ENCODE data around the gene ZNF3. TPM values are rescaled to one million over a fixed set of nuclear protein-coding genes. Genes with fewer than 3 reads are reported as not detected.

The ZNF3 gene
- total and polyA plus RNA-seq, 2 experiments from 2014 or later: 23.4 to 48.9 TPM

DNA sequence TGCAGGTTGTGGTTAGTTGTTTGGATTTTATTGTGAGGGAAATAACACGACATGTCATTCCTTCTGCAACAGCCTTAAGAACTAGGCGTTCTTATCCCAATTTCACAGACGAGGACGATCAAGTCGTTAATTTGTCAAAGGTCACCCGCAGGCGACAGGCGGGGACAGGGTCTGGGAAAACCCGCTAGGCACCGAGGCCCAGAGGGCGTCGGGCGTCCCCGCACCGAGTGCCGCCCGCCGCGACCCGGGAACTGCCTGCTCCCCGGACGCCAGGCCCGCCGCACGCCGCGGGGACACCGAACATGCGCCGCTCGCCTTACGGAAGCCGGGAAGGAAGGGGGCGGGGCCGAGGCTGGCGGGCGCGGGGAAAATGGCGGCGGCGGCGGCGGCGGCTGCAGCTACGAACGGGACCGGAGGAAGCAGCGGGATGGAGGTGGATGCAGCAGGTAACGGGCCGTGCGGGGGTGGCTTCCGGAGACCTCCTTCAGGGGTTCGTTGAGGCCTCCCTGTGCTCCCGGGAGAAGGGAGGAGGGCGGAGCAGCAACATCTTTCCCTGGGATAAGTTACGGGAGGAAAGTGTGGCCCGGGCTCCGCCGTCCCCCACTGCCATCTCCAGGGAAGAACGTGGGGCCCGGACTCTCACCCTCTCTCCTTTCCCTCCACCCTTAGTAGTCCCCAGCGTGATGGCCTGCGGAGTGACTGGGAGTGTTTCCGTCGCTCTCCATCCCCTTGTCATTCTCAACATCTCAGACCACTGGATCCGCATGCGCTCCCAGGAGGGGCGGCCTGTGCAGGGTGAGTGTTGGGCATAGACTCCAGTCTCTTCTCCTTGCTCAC, 7.3 kb upstream of the ZNF3 start, which contains the start of gene COPS6:
COPS6 (plus strand) TSS at position 349 of the 837 bp plus-strand sequence; CDS start at position 371, 22 bp downstream.
- ATAC-seq (peak; percentile 26), DNase-seq (ENCODE audit: low spot score) (peak; percentile 86)
- Histone ChIP-seq H3K4me3 (peak within 1 kb of the TSS; percentile 82), H3F3A (replicated peaks; ENCODE audit: low read depth) (peaks cover 53% of the 10 kb centered on the region), H3K36me3 (ENCODE audit: insufficient read depth) (peaks cover 17% of the 10 kb centered on the region), H3K79me2 (replicated peaks; ENCODE audit: insufficient read depth) (peaks cover 8% of the 10 kb centered on the region), H3K27me3 (ENCODE audit: insufficient read depth) (no peaks in the 10 kb centered on the region), H3K9me2 (ENCODE audit: insufficient read depth) (no peaks in the 10 kb centered on the region), H3K27ac (ENCODE audit: low read depth) (peak within 1 kb of the TSS; percentile 90), H2AFZ (peak within 1 kb of the TSS; percentile 95; the same call in 1 of the 2 replicates), H4K20me1 (replicated peaks; ENCODE audit: insufficient read depth) (peaks cover 11% of the 10 kb centered on the region; the same call in 1 of the 2 replicates), H3K4me1 (ENCODE audit: insufficient read depth) (peaks cover 6% of the 10 kb centered on the region), H3K4me2 (peak within 1 kb of the TSS; percentile 90)
- Mint-ChIP-seq H3K9me3 (no peaks in the 10 kb centered on the region), H3K27ac (peak within 1 kb of the TSS; percentile 94), H3K4me3 (peak within 1 kb of the TSS; percentile 93), H3K36me3 (ENCODE audit: low read depth) (peaks cover 37% of the 10 kb centered on the region), H3K4me1 (peaks cover 18% of the 10 kb centered on the region), H3K27me3 (ENCODE audit: insufficient read depth, low read depth, poor library complexity) (peaks cover 34% of the 10 kb centered on the region)
- TF ChIP-seq ZNF114 (CRISPR knock-in tag; IDR thresholded peaks at IDR 0.05) (no peak), EZH2phosphoT487 (IDR thresholded peaks at IDR 0.05; ENCODE audit: unreplicated experiment) (no peak), JUNB (IDR thresholded peaks at IDR 0.05; ENCODE audit: unreplicated experiment) (no peak), STAT1 (IDR thresholded peaks at IDR 0.05; ENCODE audit: unreplicated experiment) (no peak), NANOG (IDR thresholded peaks at IDR 0.05; ENCODE audit: borderline replicate concordance) (no peak), EZH2 (IDR thresholded peaks at IDR 0.05; ENCODE audit: low read depth, unreplicated experiment) (no peak), CREB1 (CRISPR knock-in tag; IDR thresholded peaks at IDR 0.05; ENCODE audit: low read depth) (no peak), POLR2AphosphoS5 (IDR thresholded peaks at IDR 0.05; ENCODE audit: low read depth) (peak; percentile 91)
- TF ChIP-seq, protein P1, sequence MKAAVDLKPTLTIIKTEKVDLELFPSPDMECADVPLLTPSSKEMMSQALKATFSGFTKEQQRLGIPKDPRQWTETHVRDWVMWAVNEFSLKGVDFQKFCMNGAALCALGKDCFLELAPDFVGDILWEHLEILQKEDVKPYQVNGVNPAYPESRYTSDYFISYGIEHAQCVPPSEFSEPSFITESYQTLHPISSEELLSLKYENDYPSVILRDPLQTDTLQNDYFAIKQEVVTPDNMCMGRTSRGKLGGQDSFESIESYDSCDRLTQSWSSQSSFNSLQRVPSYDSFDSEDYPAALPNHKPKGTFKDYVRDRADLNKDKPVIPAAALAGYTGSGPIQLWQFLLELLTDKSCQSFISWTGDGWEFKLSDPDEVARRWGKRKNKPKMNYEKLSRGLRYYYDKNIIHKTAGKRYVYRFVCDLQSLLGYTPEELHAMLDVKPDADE (IDR thresholded peaks at IDR 0.05): peak; percentile 49; the same call in 1 of the 2 replicates
- TF ChIP-seq, protein P2, sequence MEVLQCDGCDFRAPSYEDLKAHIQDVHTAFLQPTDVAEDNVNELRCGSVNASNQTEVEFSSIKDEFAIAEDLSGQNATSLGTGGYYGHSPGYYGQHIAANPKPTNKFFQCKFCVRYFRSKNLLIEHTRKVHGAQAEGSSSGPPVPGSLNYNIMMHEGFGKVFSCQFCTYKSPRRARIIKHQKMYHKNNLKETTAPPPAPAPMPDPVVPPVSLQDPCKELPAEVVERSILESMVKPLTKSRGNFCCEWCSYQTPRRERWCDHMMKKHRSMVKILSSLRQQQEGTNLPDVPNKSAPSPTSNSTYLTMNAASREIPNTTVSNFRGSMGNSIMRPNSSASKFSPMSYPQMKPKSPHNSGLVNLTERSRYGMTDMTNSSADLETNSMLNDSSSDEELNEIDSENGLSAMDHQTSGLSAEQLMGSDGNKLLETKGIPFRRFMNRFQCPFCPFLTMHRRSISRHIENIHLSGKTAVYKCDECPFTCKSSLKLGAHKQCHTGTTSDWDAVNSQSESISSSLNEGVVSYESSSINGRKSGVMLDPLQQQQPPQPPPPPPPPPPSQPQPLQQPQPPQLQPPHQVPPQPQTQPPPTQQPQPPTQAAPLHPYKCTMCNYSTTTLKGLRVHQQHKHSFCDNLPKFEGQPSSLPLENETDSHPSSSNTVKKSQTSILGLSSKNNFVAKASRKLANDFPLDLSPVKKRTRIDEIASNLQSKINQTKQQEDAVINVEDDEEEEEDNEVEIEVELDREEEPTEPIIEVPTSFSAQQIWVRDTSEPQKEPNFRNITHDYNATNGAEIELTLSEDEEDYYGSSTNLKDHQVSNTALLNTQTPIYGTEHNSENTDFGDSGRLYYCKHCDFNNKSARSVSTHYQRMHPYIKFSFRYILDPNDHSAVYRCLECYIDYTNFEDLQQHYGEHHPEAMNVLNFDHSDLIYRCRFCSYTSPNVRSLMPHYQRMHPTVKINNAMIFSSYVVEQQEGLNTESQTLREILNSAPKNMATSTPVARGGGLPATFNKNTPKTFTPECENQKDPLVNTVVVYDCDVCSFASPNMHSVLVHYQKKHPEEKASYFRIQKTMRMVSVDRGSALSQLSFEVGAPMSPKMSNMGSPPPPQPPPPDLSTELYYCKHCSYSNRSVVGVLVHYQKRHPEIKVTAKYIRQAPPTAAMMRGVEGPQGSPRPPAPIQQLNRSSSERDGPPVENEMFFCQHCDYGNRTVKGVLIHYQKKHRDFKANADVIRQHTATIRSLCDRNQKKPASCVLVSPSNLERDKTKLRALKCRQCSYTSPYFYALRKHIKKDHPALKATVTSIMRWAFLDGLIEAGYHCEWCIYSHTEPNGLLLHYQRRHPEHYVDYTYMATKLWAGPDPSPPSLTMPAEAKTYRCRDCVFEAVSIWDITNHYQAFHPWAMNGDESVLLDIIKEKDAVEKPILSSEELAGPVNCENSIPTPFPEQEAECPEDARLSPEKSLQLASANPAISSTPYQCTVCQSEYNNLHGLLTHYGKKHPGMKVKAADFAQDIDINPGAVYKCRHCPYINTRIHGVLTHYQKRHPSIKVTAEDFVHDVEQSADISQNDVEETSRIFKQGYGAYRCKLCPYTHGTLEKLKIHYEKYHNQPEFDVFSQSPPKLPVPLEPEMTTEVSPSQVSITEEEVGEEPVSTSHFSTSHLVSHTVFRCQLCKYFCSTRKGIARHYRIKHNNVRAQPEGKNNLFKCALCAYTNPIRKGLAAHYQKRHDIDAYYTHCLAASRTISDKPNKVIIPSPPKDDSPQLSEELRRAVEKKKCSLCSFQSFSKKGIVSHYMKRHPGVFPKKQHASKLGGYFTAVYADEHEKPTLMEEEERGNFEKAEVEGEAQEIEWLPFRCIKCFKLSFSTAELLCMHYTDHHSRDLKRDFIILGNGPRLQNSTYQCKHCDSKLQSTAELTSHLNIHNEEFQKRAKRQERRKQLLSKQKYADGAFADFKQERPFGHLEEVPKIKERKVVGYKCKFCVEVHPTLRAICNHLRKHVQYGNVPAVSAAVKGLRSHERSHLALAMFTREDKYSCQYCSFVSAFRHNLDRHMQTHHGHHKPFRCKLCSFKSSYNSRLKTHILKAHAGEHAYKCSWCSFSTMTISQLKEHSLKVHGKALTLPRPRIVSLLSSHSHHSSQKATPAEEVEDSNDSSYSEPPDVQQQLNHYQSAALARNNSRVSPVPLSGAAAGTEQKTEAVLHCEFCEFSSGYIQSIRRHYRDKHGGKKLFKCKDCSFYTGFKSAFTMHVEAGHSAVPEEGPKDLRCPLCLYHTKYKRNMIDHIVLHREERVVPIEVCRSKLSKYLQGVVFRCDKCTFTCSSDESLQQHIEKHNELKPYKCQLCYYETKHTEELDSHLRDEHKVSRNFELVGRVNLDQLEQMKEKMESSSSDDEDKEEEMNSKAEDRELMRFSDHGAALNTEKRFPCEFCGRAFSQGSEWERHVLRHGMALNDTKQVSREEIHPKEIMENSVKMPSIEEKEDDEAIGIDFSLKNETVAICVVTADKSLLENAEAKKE (CRISPR knock-in tag; IDR thresholded peaks at IDR 0.05): no peak
- TF ChIP-seq, protein P3, sequence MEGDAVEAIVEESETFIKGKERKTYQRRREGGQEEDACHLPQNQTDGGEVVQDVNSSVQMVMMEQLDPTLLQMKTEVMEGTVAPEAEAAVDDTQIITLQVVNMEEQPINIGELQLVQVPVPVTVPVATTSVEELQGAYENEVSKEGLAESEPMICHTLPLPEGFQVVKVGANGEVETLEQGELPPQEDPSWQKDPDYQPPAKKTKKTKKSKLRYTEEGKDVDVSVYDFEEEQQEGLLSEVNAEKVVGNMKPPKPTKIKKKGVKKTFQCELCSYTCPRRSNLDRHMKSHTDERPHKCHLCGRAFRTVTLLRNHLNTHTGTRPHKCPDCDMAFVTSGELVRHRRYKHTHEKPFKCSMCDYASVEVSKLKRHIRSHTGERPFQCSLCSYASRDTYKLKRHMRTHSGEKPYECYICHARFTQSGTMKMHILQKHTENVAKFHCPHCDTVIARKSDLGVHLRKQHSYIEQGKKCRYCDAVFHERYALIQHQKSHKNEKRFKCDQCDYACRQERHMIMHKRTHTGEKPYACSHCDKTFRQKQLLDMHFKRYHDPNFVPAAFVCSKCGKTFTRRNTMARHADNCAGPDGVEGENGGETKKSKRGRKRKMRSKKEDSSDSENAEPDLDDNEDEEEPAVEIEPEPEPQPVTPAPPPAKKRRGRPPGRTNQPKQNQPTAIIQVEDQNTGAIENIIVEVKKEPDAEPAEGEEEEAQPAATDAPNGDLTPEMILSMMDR (conservative IDR thresholded peaks at IDR 0.05; ENCODE audit: low read depth in 2 of 2): no peak
- TF ChIP-seq, protein P4, sequence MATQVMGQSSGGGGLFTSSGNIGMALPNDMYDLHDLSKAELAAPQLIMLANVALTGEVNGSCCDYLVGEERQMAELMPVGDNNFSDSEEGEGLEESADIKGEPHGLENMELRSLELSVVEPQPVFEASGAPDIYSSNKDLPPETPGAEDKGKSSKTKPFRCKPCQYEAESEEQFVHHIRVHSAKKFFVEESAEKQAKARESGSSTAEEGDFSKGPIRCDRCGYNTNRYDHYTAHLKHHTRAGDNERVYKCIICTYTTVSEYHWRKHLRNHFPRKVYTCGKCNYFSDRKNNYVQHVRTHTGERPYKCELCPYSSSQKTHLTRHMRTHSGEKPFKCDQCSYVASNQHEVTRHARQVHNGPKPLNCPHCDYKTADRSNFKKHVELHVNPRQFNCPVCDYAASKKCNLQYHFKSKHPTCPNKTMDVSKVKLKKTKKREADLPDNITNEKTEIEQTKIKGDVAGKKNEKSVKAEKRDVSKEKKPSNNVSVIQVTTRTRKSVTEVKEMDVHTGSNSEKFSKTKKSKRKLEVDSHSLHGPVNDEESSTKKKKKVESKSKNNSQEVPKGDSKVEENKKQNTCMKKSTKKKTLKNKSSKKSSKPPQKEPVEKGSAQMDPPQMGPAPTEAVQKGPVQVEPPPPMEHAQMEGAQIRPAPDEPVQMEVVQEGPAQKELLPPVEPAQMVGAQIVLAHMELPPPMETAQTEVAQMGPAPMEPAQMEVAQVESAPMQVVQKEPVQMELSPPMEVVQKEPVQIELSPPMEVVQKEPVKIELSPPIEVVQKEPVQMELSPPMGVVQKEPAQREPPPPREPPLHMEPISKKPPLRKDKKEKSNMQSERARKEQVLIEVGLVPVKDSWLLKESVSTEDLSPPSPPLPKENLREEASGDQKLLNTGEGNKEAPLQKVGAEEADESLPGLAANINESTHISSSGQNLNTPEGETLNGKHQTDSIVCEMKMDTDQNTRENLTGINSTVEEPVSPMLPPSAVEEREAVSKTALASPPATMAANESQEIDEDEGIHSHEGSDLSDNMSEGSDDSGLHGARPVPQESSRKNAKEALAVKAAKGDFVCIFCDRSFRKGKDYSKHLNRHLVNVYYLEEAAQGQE (IDR thresholded peaks at IDR 0.05; ENCODE audit: unreplicated experiment): peak; percentile 26
